Measurements from ENCODE around the gene OSTN.

The OSTN gene

GRCh38 chr3:191314109-191314728 lies 115.2 kb downstream of the OSTN start:
- no peak for DNase-seq
